Sigmoid colon (tissue), 4 donors: ENCODE measurements around the gene ZNF836.

ENCODE experiments used
- EP300 ChIP-seq, 4 donors: sonication (generic); formaldehyde crosslinking; IDR thresholded peaks; one replicate each; pipeline ENCODE4 v1.6.1; 2017; ENCODE audit warnings: antibody characterized with exemption in 4 of 4
- POLR2A ChIP-seq, 2 donors: fragments of 450-650 bp; IDR thresholded peaks; one replicate each; pipeline ENCODE4 v1.6.1; 2016; ENCODE audit warnings: antibody characterized with exemption in 2 of 2, mild to moderate bottlenecking in 2 of 2, moderate library complexity in 2 of 2
- TF ChIP-seq, protein P1 (sequence below), 4 experiments: fragments of 450-650 bp in 3 of 4; fragments of 200-600 bp in 1 of 4; IDR thresholded peaks; one replicate each; pipeline ENCODE4 v1.5.1; 2016 to 2019; ENCODE audit warnings: antibody characterized with exemption in 4 of 4, mild to moderate bottlenecking in 3 of 4, moderate library complexity in 2 of 4

- TF ChIP-seq POLR2A (IDR thresholded peaks at IDR 0.05) (peak; percentile 25 to 39), EP300 (IDR thresholded peaks at IDR 0.05) (no peak)
- TF ChIP-seq, protein P1, sequence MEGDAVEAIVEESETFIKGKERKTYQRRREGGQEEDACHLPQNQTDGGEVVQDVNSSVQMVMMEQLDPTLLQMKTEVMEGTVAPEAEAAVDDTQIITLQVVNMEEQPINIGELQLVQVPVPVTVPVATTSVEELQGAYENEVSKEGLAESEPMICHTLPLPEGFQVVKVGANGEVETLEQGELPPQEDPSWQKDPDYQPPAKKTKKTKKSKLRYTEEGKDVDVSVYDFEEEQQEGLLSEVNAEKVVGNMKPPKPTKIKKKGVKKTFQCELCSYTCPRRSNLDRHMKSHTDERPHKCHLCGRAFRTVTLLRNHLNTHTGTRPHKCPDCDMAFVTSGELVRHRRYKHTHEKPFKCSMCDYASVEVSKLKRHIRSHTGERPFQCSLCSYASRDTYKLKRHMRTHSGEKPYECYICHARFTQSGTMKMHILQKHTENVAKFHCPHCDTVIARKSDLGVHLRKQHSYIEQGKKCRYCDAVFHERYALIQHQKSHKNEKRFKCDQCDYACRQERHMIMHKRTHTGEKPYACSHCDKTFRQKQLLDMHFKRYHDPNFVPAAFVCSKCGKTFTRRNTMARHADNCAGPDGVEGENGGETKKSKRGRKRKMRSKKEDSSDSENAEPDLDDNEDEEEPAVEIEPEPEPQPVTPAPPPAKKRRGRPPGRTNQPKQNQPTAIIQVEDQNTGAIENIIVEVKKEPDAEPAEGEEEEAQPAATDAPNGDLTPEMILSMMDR (IDR thresholded peaks at IDR 0.05), result no peak
Measured at GRCh38 chr19:52188822-52189734, 17.7 kb upstream of the ZNF836 start.
